ENCODE measurements around the gene L3MBTL4.
"Not testable (repeated sequence)": the region's sequence is repeated elsewhere in the genome, so short reads cannot be mapped to it uniquely, and the experiment has no call there.

The L3MBTL4 gene

GRCh38 chr18:6056171-6056910, 358.4 kb downstream of the L3MBTL4 start:
- in situ Hi-C loops (cut with MboI; ENCODE audit: low sequenced_read_pairs) = no loop called here

DNA sequence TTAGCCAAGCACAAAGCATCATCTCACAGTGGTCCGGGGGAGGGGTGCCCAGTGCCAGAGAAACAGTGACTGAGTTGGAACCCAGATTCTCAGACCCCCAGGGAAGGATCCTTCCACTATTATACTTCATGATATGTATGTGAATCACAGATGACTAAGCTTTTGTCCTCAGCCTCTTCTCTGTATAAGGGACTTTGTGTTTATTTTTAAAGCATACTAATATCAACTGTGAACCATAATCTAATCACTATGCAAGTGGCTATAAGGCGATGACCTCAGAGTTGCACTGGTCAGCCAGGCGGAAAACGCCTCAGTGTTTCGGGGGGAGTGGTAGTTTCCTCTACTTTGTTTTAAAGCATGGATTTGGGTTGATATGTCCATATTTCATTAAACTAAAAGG, 359.0 kb downstream of the L3MBTL4 start:
- in situ Hi-C loops (cut with MboI; ENCODE audit: low sequenced_read_pairs) = no loop called here

DNA sequence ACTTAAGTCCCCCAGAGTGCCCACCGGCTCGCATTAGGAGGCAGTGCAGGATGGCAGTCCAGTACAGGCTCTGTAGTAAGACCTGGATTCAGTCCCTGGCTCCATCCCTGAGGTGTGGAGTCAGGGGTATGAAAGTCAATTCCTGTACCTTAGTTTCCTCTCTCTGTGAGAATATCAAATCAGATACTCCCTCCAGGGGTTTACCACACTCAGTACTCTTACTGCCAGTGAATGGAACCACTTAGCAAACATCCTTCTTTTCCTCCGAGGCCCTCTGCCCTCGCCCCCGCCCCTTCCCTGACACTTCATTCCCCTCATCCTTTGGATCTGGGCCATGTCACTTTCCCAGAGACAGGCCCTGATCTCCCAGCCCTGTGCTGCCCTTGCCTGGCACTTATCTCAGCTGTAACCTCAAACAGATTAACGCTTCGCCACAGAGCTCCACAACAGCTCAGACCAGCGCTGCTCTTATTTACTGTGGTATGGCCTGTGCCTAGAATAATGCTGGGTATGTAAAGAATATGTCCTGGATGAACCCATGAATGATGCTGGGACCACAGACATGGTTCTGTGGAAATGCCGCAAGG, 360.4 kb downstream of the L3MBTL4 start:
- in situ Hi-C loops (cut with MboI; ENCODE audit: low sequenced_read_pairs) = no loop called here

GRCh38 chr18:6052449-6052913, 362.2 kb downstream of the L3MBTL4 start:
- in situ Hi-C loops (cut with MboI; ENCODE audit: low sequenced_read_pairs) = no loop called here

DNA sequence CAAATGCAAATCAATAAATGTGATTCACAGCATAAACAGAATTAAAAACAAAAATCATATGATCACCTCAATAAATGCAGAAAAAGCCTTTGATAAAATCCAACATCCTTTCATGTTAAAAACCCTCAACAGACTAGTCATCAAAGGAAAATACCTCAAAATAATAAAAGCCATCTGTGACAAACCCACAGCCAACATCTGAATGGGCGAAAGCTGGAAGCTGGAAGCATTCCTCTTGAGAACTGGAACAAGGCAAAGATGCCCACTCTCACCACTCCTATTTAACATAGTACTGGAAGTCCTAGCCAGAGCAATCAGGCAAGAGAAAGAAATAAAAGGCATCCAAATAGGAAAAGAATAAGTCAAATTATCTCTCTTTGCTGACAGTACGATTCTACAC, 367.1 kb downstream of the L3MBTL4 start:
- in situ Hi-C loops (cut with MboI; ENCODE audit: low sequenced_read_pairs) = not testable (repeated sequence)

DNA sequence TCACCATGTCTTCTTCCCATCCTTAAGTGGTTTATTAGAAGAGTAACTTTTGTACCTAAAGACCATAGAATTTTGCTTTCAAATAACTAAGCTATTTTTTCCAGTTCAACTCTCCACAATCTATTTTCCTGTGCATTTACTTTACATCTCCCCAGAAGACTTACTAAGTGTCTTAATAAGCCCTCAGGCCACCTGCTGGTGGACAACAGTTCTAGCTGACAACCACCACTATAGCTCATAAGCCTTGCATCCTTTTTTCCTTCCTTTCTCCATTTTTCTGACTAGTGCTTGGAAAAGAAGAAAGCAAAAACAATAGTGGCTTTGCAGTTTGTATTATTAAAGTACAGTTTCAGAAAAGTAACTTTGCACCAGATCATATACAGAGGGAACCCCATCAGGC, 369.9 kb downstream of the L3MBTL4 start:
- in situ Hi-C loops (cut with MboI; ENCODE audit: low sequenced_read_pairs) = no loop called here

DNA sequence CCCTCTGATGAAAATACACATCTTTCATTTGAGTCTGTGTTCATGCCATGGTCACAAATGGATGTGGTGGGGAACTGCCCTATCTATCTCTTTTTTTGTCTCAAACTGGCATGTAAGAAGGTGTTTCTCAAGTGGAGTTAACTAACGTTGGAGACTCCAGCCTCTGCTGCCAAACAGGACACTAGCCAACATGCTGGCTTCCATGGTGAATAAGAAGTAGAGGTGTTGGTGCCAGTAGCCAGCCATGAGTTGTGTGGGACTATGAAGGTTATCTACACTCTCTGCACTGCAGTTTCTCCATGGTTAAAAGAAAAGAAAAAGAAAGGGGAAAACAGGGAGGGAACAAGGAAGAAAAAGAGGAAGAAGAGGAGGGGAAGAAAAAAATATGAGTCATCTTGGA, 370.4 kb downstream of the L3MBTL4 start:
- in situ Hi-C loops (cut with MboI; ENCODE audit: low sequenced_read_pairs) = no loop called here

- in situ Hi-C loops (cut with MboI; ENCODE audit: low sequenced_read_pairs) = no loop called here
Measured at GRCh38 chr18:6039055-6039454, 375.7 kb downstream of the L3MBTL4 start.

DNA sequence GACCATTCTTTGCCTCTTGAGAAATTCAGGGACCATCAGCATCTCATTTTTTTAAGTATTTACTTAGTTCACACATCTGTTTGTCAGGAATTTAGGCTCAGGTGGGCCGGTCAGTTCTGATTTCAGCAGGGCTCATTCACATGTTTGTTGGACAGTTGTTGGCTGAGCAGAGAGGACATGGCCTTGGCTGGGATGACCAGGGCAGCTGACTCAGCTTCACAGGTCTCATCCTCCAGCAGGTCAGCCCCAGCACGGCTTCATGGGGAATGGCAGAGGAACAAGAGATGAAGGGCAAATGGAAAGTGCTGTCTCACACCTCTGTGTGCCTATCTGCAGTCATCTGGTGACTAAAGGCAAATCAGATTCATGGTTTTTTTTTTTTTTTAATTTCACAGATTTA, 383.3 kb downstream of the L3MBTL4 start:
- in situ Hi-C loops (cut with MboI; ENCODE audit: low sequenced_read_pairs) = no loop called here

DNA sequence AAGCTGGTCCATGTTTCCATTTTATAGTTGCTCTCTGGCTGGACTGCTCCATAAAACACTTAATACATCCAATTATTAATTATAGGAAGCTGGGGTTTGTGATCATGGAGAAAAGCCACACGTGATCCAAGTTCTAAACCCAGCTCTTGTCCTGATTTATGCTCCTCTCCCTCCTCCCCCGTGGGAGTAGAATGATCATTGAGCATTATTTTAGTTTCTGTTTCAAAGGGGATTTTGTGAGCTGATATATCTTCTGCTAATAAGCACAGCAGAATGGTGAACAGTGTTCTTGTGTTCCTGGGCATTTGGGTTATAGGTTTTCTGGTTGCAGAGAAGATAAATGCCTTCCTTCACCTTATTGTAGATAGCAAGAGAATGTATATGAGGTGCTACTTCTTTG, 383.7 kb downstream of the L3MBTL4 start:
- in situ Hi-C loops (cut with MboI; ENCODE audit: low sequenced_read_pairs) = no loop called here

GRCh38 chr18:6024745-6025248, 389.9 kb downstream of the L3MBTL4 start:
- in situ Hi-C loops (cut with MboI; ENCODE audit: low sequenced_read_pairs) = no loop called here

DNA sequence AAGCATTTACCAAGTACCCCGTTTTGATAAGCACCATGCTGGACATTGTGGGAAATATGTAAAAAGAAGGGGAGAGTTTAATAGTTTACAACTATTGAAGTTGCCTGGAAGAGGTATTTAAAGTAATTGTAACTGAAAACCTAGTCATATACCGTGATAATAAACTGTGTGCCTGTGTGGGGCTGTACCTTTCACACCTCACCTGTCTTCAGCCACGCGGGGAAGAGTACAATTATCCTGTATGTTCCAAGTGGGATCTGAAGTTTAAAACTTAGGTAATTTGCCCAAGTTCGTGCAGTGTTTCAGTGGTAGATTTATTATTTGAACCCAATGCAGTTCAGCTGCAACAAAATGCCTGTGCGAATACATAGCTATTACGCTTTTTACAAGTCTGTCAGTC, 391.2 kb downstream of the L3MBTL4 start:
- in situ Hi-C loops (cut with MboI; ENCODE audit: low sequenced_read_pairs) = no loop called here

- in situ Hi-C loops (cut with MboI; ENCODE audit: low sequenced_read_pairs) = no loop called here
Measured at GRCh38 chr18:6022845-6023244, 391.9 kb downstream of the L3MBTL4 start.

DNA sequence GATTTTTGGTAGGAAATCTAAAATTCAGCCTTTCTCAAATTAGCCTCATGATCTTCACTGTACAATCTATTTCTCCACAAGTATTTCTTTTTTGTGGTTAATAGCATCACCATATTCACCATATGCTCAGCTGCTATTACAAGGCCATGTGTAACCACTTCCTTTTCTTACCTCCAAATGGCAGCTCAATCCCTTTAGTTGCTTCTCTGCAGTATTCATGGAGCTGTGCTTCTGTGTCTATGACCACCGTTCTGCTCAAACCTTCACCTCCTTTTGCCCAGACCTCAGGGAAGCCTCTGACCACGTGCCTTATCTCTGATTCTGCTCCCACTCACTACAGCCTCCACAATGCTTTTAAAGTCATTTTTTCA, 392.7 kb downstream of the L3MBTL4 start:
- in situ Hi-C loops (cut with MboI; ENCODE audit: low sequenced_read_pairs) = no loop called here

DNA sequence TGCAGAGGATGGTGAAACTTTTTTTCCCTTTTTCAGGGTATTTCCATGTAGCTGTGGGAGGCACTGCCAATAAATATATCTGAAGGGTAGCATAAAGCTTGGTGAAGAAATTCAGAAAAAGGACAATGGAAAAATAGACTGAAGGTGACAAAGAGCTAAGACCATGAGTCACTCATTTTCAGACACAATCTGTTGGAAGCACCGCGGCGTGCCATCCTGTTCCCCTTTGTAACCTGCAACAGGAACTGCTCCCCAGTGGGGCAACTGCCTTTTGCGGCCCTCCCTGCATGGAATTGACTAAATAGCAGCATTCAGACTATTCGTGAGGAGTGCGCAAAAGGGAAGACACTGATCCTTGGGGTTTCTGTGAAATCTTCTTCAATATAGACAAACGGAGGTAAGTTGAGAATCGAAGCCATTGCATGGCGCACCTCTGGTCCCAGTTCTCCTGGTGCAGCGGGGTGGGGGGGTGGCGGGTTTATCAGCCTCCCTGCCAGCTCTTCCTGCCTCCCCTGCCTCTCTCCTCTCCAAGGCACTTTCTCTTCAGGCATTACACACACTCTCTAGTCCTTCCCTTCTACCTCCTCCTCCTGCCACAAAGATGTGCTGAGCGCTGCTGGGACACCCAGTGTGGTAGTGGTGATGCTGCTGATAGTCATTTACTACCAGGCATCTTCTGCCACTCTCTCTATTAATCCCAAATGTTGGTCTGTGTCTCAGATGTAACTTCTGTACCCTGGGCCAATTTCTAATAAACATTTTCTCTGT, 393.2 kb downstream of the L3MBTL4 start:
- in situ Hi-C loops (cut with MboI; ENCODE audit: low sequenced_read_pairs) = no loop called here

DNA sequence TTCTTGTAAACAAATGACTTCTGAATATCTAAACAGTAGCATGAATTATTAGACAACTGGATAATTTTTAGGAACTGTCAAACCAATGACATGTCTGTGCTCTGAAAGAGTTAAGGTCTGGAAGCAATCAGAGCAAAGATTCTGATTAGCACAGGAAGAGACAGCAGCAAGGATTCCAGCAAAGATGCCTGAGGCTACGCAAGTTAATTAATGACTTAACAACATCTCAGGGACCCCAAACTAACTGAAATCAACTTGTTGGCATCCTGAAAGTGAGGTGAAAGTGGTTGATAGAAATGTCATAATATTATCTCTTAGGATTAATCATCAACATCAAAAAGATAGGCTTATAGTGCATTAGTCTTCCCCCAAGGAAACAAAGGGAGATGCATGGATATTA, 396.0 kb downstream of the L3MBTL4 start:
- in situ Hi-C loops (cut with MboI; ENCODE audit: low sequenced_read_pairs) = no loop called here

DNA sequence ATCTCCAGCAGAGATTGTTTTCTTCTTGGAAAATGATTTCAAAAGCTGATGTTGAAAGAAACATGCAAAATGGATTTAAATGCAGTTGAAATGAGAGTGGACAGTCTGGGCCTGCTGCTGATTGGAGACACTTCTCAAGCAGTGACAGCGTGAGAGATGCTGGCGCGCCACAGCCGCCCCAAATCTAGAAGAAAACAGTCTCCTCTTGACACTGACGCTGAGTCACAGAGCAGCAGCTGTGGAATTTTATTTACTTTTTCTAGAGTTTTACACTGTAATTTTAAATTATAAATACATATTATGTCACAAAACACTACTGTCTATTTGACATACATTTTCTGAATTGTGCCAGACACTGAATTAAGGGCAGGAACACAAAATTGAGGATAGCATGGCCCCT, 397.5 kb downstream of the L3MBTL4 start:
- in situ Hi-C loops (cut with MboI; ENCODE audit: low sequenced_read_pairs) = no loop called here

GRCh38 chr18:6015364-6015763, 399.3 kb downstream of the L3MBTL4 start:
- in situ Hi-C loops (cut with MboI; ENCODE audit: low sequenced_read_pairs) = no loop called here

- in situ Hi-C loops (cut with MboI; ENCODE audit: low sequenced_read_pairs) = no loop called here
Measured at GRCh38 chr18:6013171-6013810, 401.4 kb downstream of the L3MBTL4 start.

- in situ Hi-C loops (cut with MboI; ENCODE audit: low sequenced_read_pairs) = no loop called here
Measured at GRCh38 chr18:6010921-6011320, 403.8 kb downstream of the L3MBTL4 start.

DNA sequence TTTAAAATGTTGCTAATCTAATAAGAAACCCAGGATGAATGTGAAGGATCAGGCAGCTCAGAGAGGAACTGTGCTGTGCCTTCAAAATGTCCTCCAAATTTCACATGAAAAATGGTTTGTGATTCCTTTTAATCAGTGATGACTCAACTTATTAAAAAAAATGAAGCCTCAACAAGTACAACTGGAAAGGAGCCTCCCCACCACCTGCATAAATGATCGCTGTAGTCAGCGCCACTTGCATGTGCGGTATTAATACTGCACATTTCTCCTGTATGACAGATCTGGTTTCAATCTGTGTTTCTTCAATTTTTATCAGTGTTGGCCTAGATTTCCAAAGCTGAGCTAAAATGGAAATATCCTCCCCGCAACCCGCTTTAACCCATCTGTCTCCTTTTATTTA, 404.4 kb downstream of the L3MBTL4 start:
- in situ Hi-C loops (cut with MboI; ENCODE audit: low sequenced_read_pairs) = no loop called here

Data from HL-60/S4 treated with phorbol 12-myristate 13-acetate at 8.2 ng/mL for 4 days and 3 days (cell line).